H1 (cell line): ENCODE data around the gene ASMTL. TPM values are rescaled to one million over a fixed set of nuclear protein-coding genes. Genes with fewer than 3 reads are reported as not detected.

Experiments
- CTCF ChIA-PET: fragments of 300-600 bp; sonication (Branson Sonifier 250); formaldehyde crosslinking; loops from one replicate; lab custom pipeline; 2021; ENCODE audit not compliant: partially characterized antibody; lab: Charles Lee
- POLR2A ChIA-PET: fragments of 300-600 bp; sonication (Branson Sonifier 250); formaldehyde crosslinking; loops from one replicate; lab custom pipeline; 2021; ENCODE audit warnings: inconsistent platforms; ENCODE audit not compliant: partially characterized antibody; lab: Charles Lee
- DNase-seq, 2 experiments: peaks; one replicate each; pipeline versions ENCODE4 v3.0.0 to v3.0.0-alpha.2; 2010 to 2022; ENCODE audit warnings: low spot score in 2 of 2, low read depth in 1 of 2, mixed read lengths in 1 of 2
- FAIRE-seq: peaks from 2 replicates; lab custom pipeline; 2011; peaks lifted over from hg19 to GRCh38; lab: Jason Lieb, UNC
- H2AFZ ChIP-seq: 2 replicates; pipeline ENCODE4 v1.8.1; 2012; ENCODE audit warnings: low read length, inconsistent platforms
- H2AK5ac ChIP-seq: 2 replicates; pipeline ENCODE4 v1.6.1; 2013; ENCODE audit warnings: low read depth, low read length
- H2BK120ac ChIP-seq: replicated peaks from 2 replicates; pipeline ENCODE3; 2013; ENCODE audit warnings: low read depth, low read length, inconsistent platforms
- H2BK12ac ChIP-seq: 2 replicates; pipeline ENCODE4 v1.6.1; 2013; ENCODE audit warnings: low read depth, low read length
- H2BK15ac ChIP-seq: 2 replicates; pipeline ENCODE4 v1.6.1; 2013; ENCODE audit warnings: low read length
- H2BK20ac ChIP-seq: 2 replicates; pipeline ENCODE4 v1.6.1; 2013; ENCODE audit warnings: low read length
- H2BK5ac ChIP-seq: 2 replicates; pipeline ENCODE4 v1.6.1; 2013; ENCODE audit warnings: low read depth, low read length
- H3K14ac ChIP-seq: 2 replicates; pipeline ENCODE4 v1.6.1; 2013; ENCODE audit warnings: inconsistent platforms; ENCODE audit not compliant: insufficient read length
- H3K18ac ChIP-seq: 2 replicates; pipeline ENCODE4 v1.6.1; 2013; ENCODE audit warnings: low read length; ENCODE audit errors: extremely low read depth
- H3K23ac ChIP-seq: 2 replicates; pipeline ENCODE4 v1.6.1; 2013; ENCODE audit warnings: inconsistent platforms; ENCODE audit not compliant: insufficient read length
- H3K23me2 ChIP-seq: 2 replicates; pipeline ENCODE4 v1.6.1; 2013; ENCODE audit warnings: low read depth, low read length
- H3K27ac ChIP-seq: 2 replicates; pipeline ENCODE4 v1.6.1; 2011; ENCODE audit warnings: low read depth, low read length, inconsistent platforms
- H3K27me3 ChIP-seq, 4 experiments: replicated peaks in 1 of 4; 1 replicate in 1 of 4; 2 replicates in 3 of 4; pipeline versions ENCODE4 v1.6.1 to v1.8.1; 2011 to 2013; ENCODE audit warnings: low read length in 3 of 4, mild to moderate bottlenecking in 3 of 4, inconsistent platforms in 2 of 4, mixed read lengths in 2 of 4, moderate library complexity in 1 of 4; ENCODE audit not compliant: control insufficient read depth in 3 of 4, insufficient read depth in 3 of 4; ENCODE audit errors: extremely low read depth in 1 of 4
- H3K36me3 ChIP-seq, 4 experiments: 2 replicates each; pipeline versions ENCODE4 v1.6.1 to v1.8.1; 2011 to 2013; ENCODE audit warnings: mild to moderate bottlenecking in 4 of 4, low read length in 3 of 4, moderate library complexity in 2 of 4, control low read depth in 1 of 4, inconsistent platforms in 1 of 4; ENCODE audit not compliant: insufficient read depth in 4 of 4, control insufficient read depth in 2 of 4
- H3K4ac ChIP-seq: replicated peaks from 2 replicates; pipeline ENCODE3; 2013; ENCODE audit warnings: low read length, low read depth, mixed read lengths, inconsistent platforms; ENCODE audit not compliant: insufficient read length
- H3K4me1 ChIP-seq, 4 experiments: replicated peaks in 1 of 4; 1 replicate in 1 of 4; 2 replicates in 3 of 4; pipeline versions ENCODE4 v1.6.1 to v1.8.1; 2011 to 2013; ENCODE audit warnings: low read length in 3 of 4, inconsistent platforms in 2 of 4, mixed read lengths in 1 of 4; ENCODE audit not compliant: insufficient read depth in 4 of 4, control insufficient read depth in 3 of 4
- H3K4me2 ChIP-seq, 2 experiments: 2 replicates each; pipeline versions ENCODE4 v1.6.1 to v1.8.1; 2011 to 2013; ENCODE audit warnings: low read depth in 2 of 2, low read length in 2 of 2, control low read depth in 1 of 2, inconsistent platforms in 1 of 2, mild to moderate bottlenecking in 1 of 2; ENCODE audit not compliant: insufficient read depth in 1 of 2
- H3K4me3 ChIP-seq, 4 experiments: fragments of 200-600, 300-600 bp in 1 of 4; sonication (generic), shearing (Covaris generic), sonication (Bioruptor Twin) in 1 of 4; 2 replicates each; pipeline versions ENCODE4 v1.5.1 to v1.8.1; 2011 to 2016; ENCODE audit warnings: low read length in 4 of 4, low read depth in 3 of 4, control low read depth in 2 of 4, inconsistent platforms in 2 of 4, mild to moderate bottlenecking in 2 of 4, mixed read lengths in 1 of 4, moderate library complexity in 1 of 4; ENCODE audit not compliant: insufficient read depth in 2 of 4; ENCODE audit errors: extremely low read depth in 1 of 4
- H3K56ac ChIP-seq: replicated peaks from 2 replicates; pipeline ENCODE3; 2013; ENCODE audit warnings: low read depth, mild to moderate bottlenecking, mixed read lengths, low read length, inconsistent platforms; ENCODE audit not compliant: insufficient read length
- H3K79me1 ChIP-seq: 2 replicates; pipeline ENCODE4 v1.6.1; 2013; ENCODE audit warnings: low read depth, low read length, control low read depth
- H3K79me2 ChIP-seq, 2 experiments: 2 replicates each; pipeline versions ENCODE4 v1.6.1 to v1.8.1; 2012 to 2013; ENCODE audit warnings: low read length in 2 of 2, mild to moderate bottlenecking in 2 of 2, inconsistent platforms in 1 of 2; ENCODE audit not compliant: insufficient read depth in 2 of 2, control insufficient read depth in 1 of 2
- H3K9ac ChIP-seq, 4 experiments: replicated peaks in 1 of 4; 1 replicate in 1 of 4; 2 replicates in 3 of 4; pipeline versions ENCODE4 v1.6.1 to v1.8.1; 2011 to 2013; ENCODE audit warnings: low read depth in 3 of 4, low read length in 3 of 4, control low read depth in 2 of 4, mild to moderate bottlenecking in 2 of 4, moderate library complexity in 2 of 4, inconsistent platforms in 1 of 4; ENCODE audit errors: extremely low read depth in 1 of 4
- H3K9me3 ChIP-seq, 2 experiments: 2 replicates each; pipeline versions ENCODE4 v1.6.1 to v1.8.1; 2012 to 2013; ENCODE audit warnings: mild to moderate bottlenecking in 2 of 2, moderate library complexity in 2 of 2, control low read depth in 1 of 2, inconsistent platforms in 1 of 2, low read depth in 1 of 2, low read length in 1 of 2, mixed read lengths in 1 of 2; ENCODE audit not compliant: insufficient read depth in 2 of 2
- H4K20me1 ChIP-seq, 2 experiments: replicated peaks in 1 of 2; 2 replicates each; pipeline versions ENCODE3 to v1.8.1; 2011 to 2013; ENCODE audit warnings: inconsistent platforms in 2 of 2, low read length in 2 of 2, mild to moderate bottlenecking in 1 of 2; ENCODE audit not compliant: insufficient read depth in 2 of 2, control insufficient read depth in 1 of 2
- H4K5ac ChIP-seq: 2 replicates; pipeline ENCODE4 v1.6.1; 2013; ENCODE audit warnings: low read length, low read depth, mixed read lengths, inconsistent platforms; ENCODE audit not compliant: insufficient read length
- H4K8ac ChIP-seq: 2 replicates; pipeline ENCODE4 v1.8.0; 2013; ENCODE audit warnings: mild to moderate bottlenecking, moderate library complexity, low read length, inconsistent platforms; ENCODE audit not compliant: insufficient read depth; ENCODE audit errors: extremely low read depth
- H4K91ac ChIP-seq: replicated peaks from 2 replicates; pipeline ENCODE3; 2013; ENCODE audit warnings: low read length, mixed read lengths, inconsistent platforms; ENCODE audit not compliant: insufficient read length
- ATF2 ChIP-seq: IDR thresholded peaks from 2 replicates; pipeline ENCODE4 v1.6.1; 2012; ENCODE audit warnings: low read length, inconsistent platforms
- WGBS, 2 experiments: shearing (Covaris generic) in 1 of 2; methylation state at CpG; one replicate each; pipeline versions ENCODE4 v1.1.6 to v1.1.7; 2013 to 2015; ENCODE audit warnings: low lambda C conversion rate in 2 of 2, mixed read lengths in 2 of 2, inconsistent platforms in 1 of 2, low coverage in 1 of 2, missing lambda C conversion rate in 1 of 2; ENCODE audit not compliant: insufficient replicate concordance in 2 of 2, insufficient coverage in 1 of 2, insufficient read length in 1 of 2; ENCODE audit errors: extremely low coverage in 1 of 2, missing lambda C conversion rate in 1 of 2; 5-methylcytosine and 5-hydroxymethylcytosine counted together
- polyA plus RNA-seq, 7 experiments: library from polyadenylated mRNA; depleted of rRNA in 3 of 7; stranded (reverse) in 5 of 7; unstranded in 2 of 7; fragments of >200 nt in 5 of 7; fragments of 200-250 nt in 2 of 7; gene quantifications; 1 replicate in 5 of 7; 2 replicates in 1 of 7; 4 replicates in 1 of 7; pipeline versions ENCODE4 v1.2.1 to v1.2.3, GENCODE V29; 2011 to 2013; ENCODE audit warnings: missing spikeins in 2 of 7, mixed read lengths in 2 of 7
- total RNA-seq: library from RNA; stranded (reverse); fragmentation: NEBNext Ultra II Directional; extraction: Animal tissue kit (Norgen Biotek cat#: 25700); gene quantifications from 2 replicates; pipeline ENCODE4 v1.2.1, GENCODE V29; 2021

ASMTL gene
- total and polyA plus RNA-seq, 2 of the 8 experiments (the other 6 are each of a cell fraction or from before 2014, with no cell fraction given), result 75.6 to 81.4 TPM

- H3K27ac ChIP-seq, result no peak overlapping the region
- no peak for FAIRE-seq
Measured at GRCh38 chrX:1393871-1394615, 58.7 kb downstream of the ASMTL start.

More at GRCh38 chrX:1393871-1394615, 58.7 kb downstream of the ASMTL start:
- H3K4ac ChIP-seq, result no peak overlapping the region
- H2AFZ ChIP-seq, result no peak overlapping the region
- H3K23me2 ChIP-seq, result peaks cover 15% of the 10 kb centered on the region; the same call in 1 of the 2 replicates
- peak overlapping the region; percentile 65 to 71; a peak in 3 of 4 replicates for H3K4me2 ChIP-seq
- ChIA-PET CTCF (no interaction called here), POLR2A (no interaction called here)
- H3K79me2 ChIP-seq, result peaks cover 20 to 58% of the 10 kb centered on the region in 2 experiments
- TF ChIP-seq ATF2, result no peak
- H3K27me3 ChIP-seq, result no peaks in the 10 kb centered on the region
- no peak overlapping the region for H2BK120ac ChIP-seq
- H2AK5ac ChIP-seq, result no peak overlapping the region
- H2BK5ac ChIP-seq, result no peak overlapping the region
- H2BK20ac ChIP-seq, result no peak overlapping the region
- H4K8ac ChIP-seq, result no peak overlapping the region
- peak overlapping the region in 1 of 4 experiments; percentile 98; a peak in 3 of 8 replicates for H3K4me3 ChIP-seq
- no peaks in the 10 kb centered on the region for H3K9me3 ChIP-seq
- no peak overlapping the region for H4K91ac ChIP-seq
- H4K20me1 ChIP-seq, result peaks cover 14 to 38% of the 10 kb centered on the region in 2 experiments
- no peak overlapping the region for H3K23ac ChIP-seq
- H3K4me1 ChIP-seq, result peaks cover 0 to 5% (median 2%) of the 10 kb centered on the region in 4 experiments; a peak in 4 of 7 replicates
- no peak for DNase-seq
- H3K18ac ChIP-seq, result no peak overlapping the region
- H3K36me3 ChIP-seq, result peaks cover 14 to 38% (median 19%) of the 10 kb centered on the region in 4 experiments
- no peak overlapping the region for H3K14ac ChIP-seq
- no peak overlapping the region for H2BK12ac ChIP-seq
- WGBS, 2 experiments, result 72% methylated on average over 12 of the region's 16 CpGs; no CpG with 5 or more reads in 1 of the 2 experiments
- no peak overlapping the region for H2BK15ac ChIP-seq
- no peak overlapping the region; a peak in 1 of 7 replicates for H3K9ac ChIP-seq
- H3K56ac ChIP-seq, result no peak overlapping the region
- no peak overlapping the region for H4K5ac ChIP-seq
- H3K79me1 ChIP-seq, result peaks cover 13% of the 10 kb centered on the region
